GM21825 (cell line): Measurements from ENCODE around the gene PARP2.
"Not testable (repeated sequence)": the region's sequence is repeated elsewhere in the genome, so short reads cannot be mapped to it uniquely, and the experiment has no call there.

Experiments
- ATAC-seq: cut with Tn5 transposase; IDR thresholded peaks from one replicate; pipeline ENCODE4 v1.9.1; 2021; ENCODE audit warnings: mild to moderate bottlenecking, moderate library complexity; ENCODE audit not compliant: unreplicated experiment

The PARP2 gene

GRCh38 chr14:20345366-20345765 is 1.9 kb downstream of the PARP2 start:
- ATAC-seq: no peak

- no peak for ATAC-seq
Measured at GRCh38 chr14:20346713-20347112, 3.3 kb downstream of the PARP2 start.

- no peak for ATAC-seq
Measured at GRCh38 chr14:20347747-20348146, 4.3 kb downstream of the PARP2 start.

- no peak for ATAC-seq
Measured at GRCh38 chr14:20350282-20350681, 6.8 kb downstream of the PARP2 start.

- no peak for ATAC-seq
Measured at GRCh38 chr14:20350860-20351259, 7.4 kb downstream of the PARP2 start.

- ATAC-seq: no peak
Measured at GRCh38 chr14:20356422-20356821, 13.0 kb downstream of the PARP2 start.

GRCh38 chr14:20358474-20358873 is 15.0 kb downstream of the PARP2 start:
- ATAC-seq: not testable (repeated sequence)

GRCh38 chr14:20365928-20366327 is 22.5 kb downstream of the PARP2 start:
- ATAC-seq: no peak

- no peak for ATAC-seq
Measured at GRCh38 chr14:20372796-20373195, 29.4 kb downstream of the PARP2 start.

- ATAC-seq: no peak
Measured at GRCh38 chr14:20375471-20375870, 32.0 kb downstream of the PARP2 start.

GRCh38 chr14:20376071-20376588 is 32.7 kb downstream of the PARP2 start:
- ATAC-seq: no peak

GRCh38 chr14:20377171-20377570 is 33.7 kb downstream of the PARP2 start:
- no peak for ATAC-seq

- no peak for ATAC-seq
Measured at GRCh38 chr14:20379743-20380142, 36.3 kb downstream of the PARP2 start.

GRCh38 chr14:20380681-20381080 is 37.2 kb downstream of the PARP2 start:
- ATAC-seq: no peak

- no peak for ATAC-seq
Measured at GRCh38 chr14:20381341-20381740, 37.9 kb downstream of the PARP2 start.

- ATAC-seq: no peak
Measured at GRCh38 chr14:20382526-20382925, 39.1 kb downstream of the PARP2 start.

GRCh38 chr14:20383032-20383431 is 39.6 kb downstream of the PARP2 start:
- no peak for ATAC-seq

GRCh38 chr14:20383636-20384035 is 40.2 kb downstream of the PARP2 start:
- no peak for ATAC-seq

GRCh38 chr14:20384321-20384720 is 40.9 kb downstream of the PARP2 start:
- no peak for ATAC-seq

- ATAC-seq: no peak
Measured at GRCh38 chr14:20384886-20385285, 41.5 kb downstream of the PARP2 start.

GRCh38 chr14:20386276-20386855 is 42.9 kb downstream of the PARP2 start:
- no peak for ATAC-seq

- ATAC-seq: no peak
Measured at GRCh38 chr14:20387576-20387975, 44.1 kb downstream of the PARP2 start.

GRCh38 chr14:20388159-20388558 is 44.7 kb downstream of the PARP2 start:
- no peak for ATAC-seq
